Cortex of kidney (tissue), 1 donor: ENCODE results near the gene DUSP28.
"Not testable (repeated sequence)": the region's sequence is repeated elsewhere in the genome, so short reads cannot be mapped to it uniquely, and the experiment has no call there.

Experiments used
- DNase-seq: peaks from one replicate; lab custom pipeline; 2025; lab: John Stamatoyannopoulos, UW

The DUSP28 gene

GRCh38 chr2:240560084-240560479 is at the start of gene DUSP28:
Gene DUSP28 (plus strand): TSS chr2:240560357. CDS start chr2:240560685, 328 bp downstream.
- DNase-seq, result no peak

GRCh38 chr2:240510513-240511210 is 49.5 kb upstream of the DUSP28 start:
- DNase-seq, result no peak

GRCh38 chr2:240511351-240512108 is 48.6 kb upstream of the DUSP28 start:
- DNase-seq, result no peak

GRCh38 chr2:240512109-240512485 is 48.1 kb upstream of the DUSP28 start:
- DNase-seq, result no peak

- DNase-seq, result no peak
These were observed 47.3 kb upstream of the DUSP28 start for GRCh38 chr2:240512666-240513535.

- DNase-seq, result no peak
These were observed 46.4 kb upstream of the DUSP28 start for GRCh38 chr2:240513549-240514287.

GRCh38 chr2:240514631-240515030 is 45.5 kb upstream of the DUSP28 start:
- no peak for DNase-seq

GRCh38 chr2:240517342-240517741 is 42.8 kb upstream of the DUSP28 start:
- DNase-seq, result no peak

- no peak for DNase-seq
These were observed 41.2 kb upstream of the DUSP28 start for GRCh38 chr2:240518981-240519380.

- DNase-seq, result no peak
These were observed 40.6 kb upstream of the DUSP28 start for GRCh38 chr2:240519396-240520129.

- no peak for DNase-seq
These were observed 39.8 kb upstream of the DUSP28 start for GRCh38 chr2:240520130-240520973.

- DNase-seq, result no peak
These were observed 39.2 kb upstream of the DUSP28 start for GRCh38 chr2:240520974-240521350.

- not testable (repeated sequence) for DNase-seq
These were observed 38.3 kb upstream of the DUSP28 start for GRCh38 chr2:240521885-240522284.

GRCh38 chr2:240522406-240522805 is 37.8 kb upstream of the DUSP28 start:
- DNase-seq, result no peak

GRCh38 chr2:240523451-240524281 is 36.5 kb upstream of the DUSP28 start:
- no peak for DNase-seq

GRCh38 chr2:240524963-240525718 is 35.0 kb upstream of the DUSP28 start:
- DNase-seq, result no peak

GRCh38 chr2:240525802-240526201 is 34.4 kb upstream of the DUSP28 start:
- no peak for DNase-seq

GRCh38 chr2:240526521-240526920 is 33.6 kb upstream of the DUSP28 start:
- no peak for DNase-seq
